ENCODE measurements around the gene TNRC6C.
A peak's percentile ranks its signal among the peaks of the same experiment; 100 is the strongest.
"Not testable (repeated sequence)": the region's sequence is repeated elsewhere in the genome, so short reads cannot be mapped to it uniquely, and the experiment has no call there.

TNRC6C gene

GRCh38 chr17:78127239-78127887 lies 168.9 kb downstream of the TNRC6C start:
- DNase-seq: no peak

GRCh38 chr17:78127888-78128550 lies 169.5 kb downstream of the TNRC6C start:
- peak; percentile 16 for DNase-seq

- peak; percentile 75 for DNase-seq
Observed at GRCh38 chr17:78128551-78129350, 170.2 kb downstream of the TNRC6C start, which contains the start of gene TMC6. Gene TMC6, minus strand, starts transcription at chr17:78128755. Its CDS starts 1,923 bp downstream, at chr17:78126832.

GRCh38 chr17:78129351-78130089 lies 171.0 kb downstream of the TNRC6C start:
- no peak for DNase-seq

GRCh38 chr17:78130090-78130436 lies 171.6 kb downstream of the TNRC6C start:
- DNase-seq: no peak

GRCh38 chr17:78130437-78131101 lies 172.1 kb downstream of the TNRC6C start, which contains the start of gene TMC8:
Gene TMC8, plus strand, starts transcription at chr17:78130771. Its CDS starts 818 bp downstream, at chr17:78131589.
- no peak for DNase-seq

GRCh38 chr17:78131172-78132083 lies 172.9 kb downstream of the TNRC6C start:
- DNase-seq: no peak

- peak; percentile 20 for DNase-seq
Observed at GRCh38 chr17:78132084-78132676, 173.7 kb downstream of the TNRC6C start.

GRCh38 chr17:78132767-78133178 lies 174.3 kb downstream of the TNRC6C start:
- DNase-seq: no peak

GRCh38 chr17:78133179-78133951 lies 174.9 kb downstream of the TNRC6C start:
- DNase-seq: no peak

GRCh38 chr17:78133971-78134898 lies 175.7 kb downstream of the TNRC6C start:
- DNase-seq: peak; percentile 71

GRCh38 chr17:78134899-78135385 lies 176.4 kb downstream of the TNRC6C start:
- DNase-seq: no peak

GRCh38 chr17:78135858-78136500 lies 177.5 kb downstream of the TNRC6C start:
- no peak for DNase-seq

- DNase-seq: no peak
Observed at GRCh38 chr17:78137392-78138203, 179.1 kb downstream of the TNRC6C start.

GRCh38 chr17:78138204-78139060 lies 179.9 kb downstream of the TNRC6C start:
- no peak for DNase-seq

GRCh38 chr17:78139861-78140168 lies 181.3 kb downstream of the TNRC6C start:
- DNase-seq: not testable (repeated sequence)

Measured in NCI-H526 treated with DMSO at 0.1 percent for 48 hours (cell line).